Measurements from ENCODE around the gene CHCHD3.
"Not testable (repeated sequence)": the region's sequence is repeated elsewhere in the genome, so short reads cannot be mapped to it uniquely, and the experiment has no call there.

CHCHD3 gene

DNA sequence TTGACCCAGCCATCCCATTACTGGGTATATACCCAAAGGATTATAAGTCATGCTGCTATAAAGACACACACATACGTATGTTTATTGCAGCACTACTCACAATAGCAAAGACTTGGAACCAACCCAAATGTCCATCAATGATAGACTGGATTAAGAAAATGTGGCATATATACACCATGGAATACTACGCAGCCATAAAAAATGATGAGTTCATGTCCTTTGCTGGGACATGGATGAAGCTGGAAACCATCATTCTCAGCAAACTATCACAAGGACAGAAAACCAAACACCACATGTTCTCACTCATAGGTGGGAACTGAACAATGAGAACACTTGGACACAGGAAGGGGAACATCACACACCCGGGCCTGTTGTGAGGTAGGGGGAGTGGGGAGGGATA is 179.6 kb downstream of the CHCHD3 start:
- not testable (repeated sequence) for DNase-seq (ENCODE audit: low read depth)

DNA sequence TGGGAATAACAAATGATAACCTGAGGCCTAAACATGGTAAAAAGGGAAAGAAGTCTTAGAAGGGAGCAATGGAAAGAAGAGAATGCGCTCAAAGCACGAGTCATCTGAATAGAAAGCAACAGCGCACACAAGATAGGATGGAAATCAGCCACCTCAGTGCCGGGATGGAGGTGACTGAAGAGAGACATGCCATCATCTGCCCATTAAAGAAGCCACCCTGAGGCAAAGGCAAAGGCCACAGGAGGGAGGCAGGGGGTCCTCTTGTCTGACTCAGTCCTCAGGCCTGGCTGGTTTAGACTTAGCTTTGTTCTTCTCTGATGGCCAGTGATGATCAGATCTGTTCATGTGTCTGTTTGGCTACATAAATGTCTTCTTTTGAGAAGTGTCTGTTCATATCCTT is 180.6 kb downstream of the CHCHD3 start:
- no peak for DNase-seq (ENCODE audit: low read depth)

DNA sequence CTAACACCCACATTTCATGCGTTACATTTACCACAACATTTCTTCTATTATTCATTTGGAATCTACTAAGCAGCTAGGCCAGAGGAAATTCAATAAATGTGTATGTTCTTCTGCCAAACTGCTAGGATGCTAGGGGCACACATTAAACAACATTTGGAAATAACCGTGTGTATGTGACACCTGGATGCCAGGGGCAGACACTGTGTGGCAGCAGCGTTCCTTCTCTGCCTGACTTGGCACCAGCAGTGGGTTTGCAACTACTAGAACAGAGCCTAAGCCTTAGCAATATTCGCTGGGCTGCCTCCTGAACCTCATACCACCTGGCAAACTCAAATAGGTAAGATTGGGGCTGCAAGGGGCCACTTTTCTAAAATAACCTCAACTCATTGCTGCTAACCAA is 182.1 kb downstream of the CHCHD3 start:
- no peak for DNase-seq (ENCODE audit: low read depth)

DNA sequence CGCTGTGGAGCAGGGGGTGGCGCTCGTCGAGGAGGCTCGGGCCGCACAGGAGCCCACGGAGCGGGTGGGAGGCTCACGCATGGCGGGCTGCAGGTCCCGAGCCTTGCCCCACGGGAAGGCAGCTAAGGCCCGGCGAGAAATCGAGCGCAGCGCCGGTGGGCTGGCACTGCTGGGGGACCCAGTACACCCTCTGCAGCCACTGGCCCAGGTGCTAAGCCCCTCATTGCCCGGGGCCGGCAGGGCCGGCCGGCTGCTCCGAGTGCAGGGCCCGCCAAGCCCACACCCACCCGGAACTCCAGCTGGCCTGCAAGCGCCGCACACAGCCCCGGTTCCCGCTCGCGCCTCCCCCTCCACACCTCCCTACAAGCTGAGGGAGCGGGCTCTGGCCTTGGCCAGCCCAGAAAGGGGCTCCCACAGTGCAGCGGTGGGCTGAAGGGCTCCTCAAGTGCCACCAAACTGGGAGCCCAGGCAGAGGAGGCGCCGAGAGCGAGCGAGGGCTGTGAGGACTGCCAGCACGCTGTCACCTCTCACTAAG is 183.2 kb downstream of the CHCHD3 start:
- not testable (repeated sequence) for DNase-seq (ENCODE audit: low read depth)

DNA sequence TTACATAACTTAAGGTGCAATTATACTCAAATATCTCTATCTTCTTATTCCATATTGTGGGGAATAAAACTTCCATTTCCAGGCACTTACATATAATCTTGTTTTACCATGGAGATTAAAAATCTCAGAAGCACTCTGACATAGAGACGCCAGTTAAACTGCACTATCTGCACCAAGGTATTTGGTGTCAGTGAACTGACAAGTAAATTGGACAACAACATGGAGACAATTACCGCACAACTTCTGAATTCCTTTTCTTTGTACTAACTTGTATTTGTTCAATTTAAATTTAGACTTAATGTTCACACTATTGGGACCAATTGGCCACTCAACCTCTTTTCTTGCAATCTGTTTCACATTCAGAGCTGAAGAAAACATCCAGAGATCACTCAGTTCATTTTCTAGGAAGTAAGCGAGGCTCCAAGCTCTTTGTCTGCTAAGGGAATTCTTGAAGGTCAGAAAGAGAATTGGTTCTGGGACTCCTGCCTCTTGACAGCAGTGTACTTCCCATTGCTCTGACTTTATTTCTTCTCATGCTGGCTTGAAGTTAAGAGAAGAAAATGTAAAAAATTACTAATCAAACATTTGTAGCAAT is 184.7 kb downstream of the CHCHD3 start:
- DNase-seq (ENCODE audit: low read depth), result no peak

DNA sequence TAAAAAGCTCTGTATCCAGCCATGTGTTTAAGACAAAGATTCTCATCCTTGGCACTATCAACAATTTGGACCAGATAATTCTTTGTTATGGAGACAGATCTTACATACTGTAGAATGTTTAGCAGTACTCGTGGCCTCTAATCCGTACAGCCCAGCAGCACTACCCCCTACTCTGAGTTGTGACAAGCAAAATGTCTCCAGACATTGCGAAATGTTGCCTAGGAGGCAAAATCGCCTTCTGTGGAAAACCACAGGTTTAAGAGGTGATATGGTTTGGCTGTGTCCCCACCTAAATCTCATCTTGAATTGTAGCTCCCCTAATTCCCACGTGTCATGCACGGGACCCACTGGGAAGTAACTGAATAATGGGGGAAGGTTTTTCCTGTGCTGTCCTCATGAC is 186.7 kb downstream of the CHCHD3 start:
- DNase-seq (ENCODE audit: low read depth), result no peak

DNA sequence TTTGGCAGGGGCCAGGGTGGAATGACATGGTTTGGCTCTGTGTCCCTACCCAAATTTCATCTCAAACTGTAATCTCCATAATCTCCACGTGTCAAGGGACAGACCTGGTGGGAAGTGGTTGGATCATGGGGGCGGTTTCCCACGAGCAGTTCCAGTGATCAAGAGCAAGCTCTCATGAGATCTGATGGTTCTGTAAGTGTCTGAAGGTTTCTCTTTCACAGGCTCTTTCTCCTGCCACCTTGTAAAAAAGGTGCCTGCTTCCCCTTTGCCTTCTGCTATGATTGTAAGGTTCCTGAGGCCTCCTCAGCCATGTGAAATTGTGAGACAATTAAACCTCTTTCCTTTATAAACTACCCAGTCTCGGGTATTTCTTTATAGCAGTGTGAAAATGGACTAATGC is 188.3 kb downstream of the CHCHD3 start:
- DNase-seq (ENCODE audit: low read depth), result no peak

DNA sequence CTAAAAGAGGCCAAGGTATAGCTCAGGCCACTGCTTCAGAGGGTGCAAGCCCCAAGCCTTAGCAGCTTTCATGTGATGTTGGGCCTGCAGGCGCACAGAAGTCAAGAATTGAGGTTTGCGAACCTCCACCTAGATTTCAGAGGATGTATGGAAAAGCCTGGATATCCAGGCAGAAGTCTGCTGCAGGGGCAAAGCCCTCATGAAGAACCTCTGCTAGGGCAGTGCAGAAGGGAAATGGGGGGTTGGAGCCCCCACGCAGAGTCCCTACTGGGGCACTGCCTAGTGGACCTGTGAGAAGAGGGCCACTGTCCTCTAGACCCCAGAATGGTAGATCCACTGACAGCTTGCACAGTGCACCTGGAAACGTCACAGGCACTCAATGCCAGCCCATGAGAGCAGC is 189.1 kb downstream of the CHCHD3 start:
- DNase-seq (ENCODE audit: low read depth), result not testable (repeated sequence)

DNA sequence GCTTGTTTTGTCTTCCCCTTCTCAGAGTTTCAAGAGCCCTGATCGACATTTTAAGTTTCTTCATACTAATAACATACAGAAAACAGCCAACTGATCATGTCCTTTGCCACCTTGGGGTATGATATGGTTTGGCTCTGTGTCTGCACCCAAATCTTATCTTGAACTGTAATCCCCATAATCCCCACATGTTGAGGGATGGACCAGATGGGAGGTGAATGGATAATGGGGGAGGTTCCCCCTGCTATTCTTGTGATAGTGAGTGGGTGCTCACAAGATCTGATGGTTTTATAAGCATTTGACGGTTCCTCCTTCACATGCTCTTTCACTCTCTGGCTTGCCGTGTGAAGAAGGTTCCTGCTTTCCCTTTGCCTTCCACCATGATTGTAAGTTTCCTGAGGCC is 190.3 kb downstream of the CHCHD3 start:
- DNase-seq (ENCODE audit: low read depth), result no peak

DNA sequence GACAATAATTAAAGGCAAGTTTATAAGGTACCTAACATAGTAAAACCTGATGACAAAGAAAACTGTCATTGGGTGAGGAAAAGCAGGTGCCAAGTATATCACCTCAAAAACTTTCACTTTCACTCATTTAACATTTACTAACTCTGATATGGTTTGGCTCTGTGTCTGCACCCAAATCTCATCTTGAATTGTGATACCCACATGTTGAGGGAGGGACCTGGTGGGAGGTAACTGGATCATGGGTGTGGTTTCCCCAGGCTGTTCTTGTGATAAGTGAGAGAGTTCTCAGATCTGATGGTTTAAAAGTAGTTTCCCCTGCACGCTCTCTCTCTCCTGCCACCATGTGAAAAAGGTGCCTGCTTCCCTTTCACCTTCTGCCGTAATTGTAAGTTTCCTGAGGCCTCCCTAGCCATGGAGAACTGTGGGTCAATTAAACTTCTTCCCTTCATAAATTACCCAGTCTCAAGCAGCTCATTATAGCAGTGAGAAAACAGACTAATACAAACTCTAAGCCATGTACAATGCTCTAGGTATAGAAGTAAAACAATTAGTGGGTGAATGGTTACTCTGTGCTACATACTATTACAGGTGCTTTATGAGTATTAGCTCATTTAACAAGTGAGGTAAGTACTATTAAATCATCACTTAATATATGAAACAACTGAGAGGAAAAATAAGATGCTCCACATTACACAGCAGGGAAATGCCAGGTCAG is 199.0 kb downstream of the CHCHD3 start:
- no peak for DNase-seq (ENCODE audit: low read depth)

DNA sequence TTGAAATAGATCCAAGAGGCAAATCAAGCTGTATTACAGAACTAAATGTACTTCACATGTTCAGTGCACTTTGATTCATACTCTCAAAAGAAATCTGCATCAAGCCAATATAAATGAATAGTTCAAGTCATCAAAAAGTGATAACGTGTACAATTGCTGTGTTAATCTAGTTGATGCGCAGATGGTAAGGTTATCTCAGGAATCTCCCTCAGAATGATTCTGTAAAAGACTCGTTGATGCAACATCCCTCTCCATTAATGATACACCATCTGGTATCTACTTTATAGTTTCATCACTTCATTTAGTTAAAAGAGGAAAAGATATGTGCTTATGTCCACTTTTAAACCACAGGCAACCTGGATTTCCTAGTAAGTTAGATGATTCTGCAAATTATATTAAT is 200.6 kb downstream of the CHCHD3 start:
- no peak for DNase-seq (ENCODE audit: low read depth)

DNA sequence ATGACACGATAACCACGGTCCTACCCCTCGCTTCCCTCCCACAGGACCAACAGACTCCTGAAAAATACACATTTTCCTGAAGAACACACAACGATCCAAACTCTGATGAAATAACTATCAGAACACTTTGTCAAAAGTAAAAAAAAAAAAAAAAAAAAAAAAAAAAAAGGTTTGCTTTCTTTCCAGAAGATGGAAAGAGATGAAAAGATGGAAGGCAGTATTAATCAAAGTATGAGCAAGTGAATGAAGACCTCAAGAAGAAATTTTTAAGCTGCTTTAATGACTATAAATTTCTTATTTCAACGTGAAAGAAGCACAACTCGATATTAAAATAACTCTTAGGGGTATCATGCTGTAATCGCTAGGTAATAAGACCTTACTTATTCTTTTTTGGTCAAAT is 202.3 kb downstream of the CHCHD3 start:
- DNase-seq (ENCODE audit: low read depth), result no peak

DNA sequence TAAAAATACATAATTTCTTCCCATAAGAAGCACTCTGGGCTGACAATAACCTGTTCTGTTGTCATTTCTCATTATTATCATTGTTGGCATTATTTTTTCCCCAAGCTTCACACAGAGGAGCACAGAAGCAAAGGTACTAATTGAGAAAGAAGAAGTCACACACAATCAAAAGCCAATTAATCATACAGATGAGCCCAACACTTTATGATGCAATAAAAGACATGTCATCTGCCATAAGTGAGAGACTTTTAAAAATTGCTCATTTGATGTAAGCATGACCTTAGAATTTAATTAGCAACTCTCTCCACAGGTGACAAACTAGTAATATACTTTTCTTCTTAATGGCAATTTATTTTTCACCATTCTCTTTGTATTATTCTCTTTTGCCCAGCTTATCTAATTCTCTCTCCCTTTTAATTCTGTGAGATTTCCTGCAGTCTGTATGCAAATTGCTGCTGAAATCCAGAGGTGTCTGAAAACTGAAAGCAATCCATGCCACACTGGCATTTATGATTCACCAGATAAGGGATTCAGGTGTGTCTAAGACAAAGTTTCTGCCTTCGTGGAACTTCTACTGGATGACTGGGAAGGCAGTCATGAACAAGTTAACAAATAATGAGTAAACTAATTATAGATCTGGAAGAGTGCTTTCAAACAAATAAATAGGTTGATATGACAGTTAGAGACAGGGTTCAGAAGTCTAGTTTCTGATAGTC is 203.5 kb downstream of the CHCHD3 start:
- DNase-seq (ENCODE audit: low read depth), result no peak

DNA sequence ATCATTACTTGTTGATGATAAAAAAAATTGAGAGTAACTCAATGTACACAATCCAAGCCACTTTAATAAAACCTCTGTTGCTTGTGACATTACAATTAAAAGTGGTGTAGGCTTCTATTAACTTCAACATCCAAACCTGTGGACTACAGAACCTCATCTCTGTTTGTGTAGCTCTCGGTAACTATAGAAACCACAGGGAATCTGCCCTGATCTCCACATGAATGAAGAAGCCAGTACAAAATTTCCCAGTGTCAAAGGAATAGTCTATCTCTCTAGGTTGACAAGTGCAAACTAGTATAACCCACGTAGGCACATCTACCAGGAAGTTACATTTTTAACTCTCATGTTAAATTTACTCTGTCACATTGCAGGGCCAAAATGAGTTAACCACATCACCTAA is 204.3 kb downstream of the CHCHD3 start:
- DNase-seq (ENCODE audit: low read depth), result no peak

DNA sequence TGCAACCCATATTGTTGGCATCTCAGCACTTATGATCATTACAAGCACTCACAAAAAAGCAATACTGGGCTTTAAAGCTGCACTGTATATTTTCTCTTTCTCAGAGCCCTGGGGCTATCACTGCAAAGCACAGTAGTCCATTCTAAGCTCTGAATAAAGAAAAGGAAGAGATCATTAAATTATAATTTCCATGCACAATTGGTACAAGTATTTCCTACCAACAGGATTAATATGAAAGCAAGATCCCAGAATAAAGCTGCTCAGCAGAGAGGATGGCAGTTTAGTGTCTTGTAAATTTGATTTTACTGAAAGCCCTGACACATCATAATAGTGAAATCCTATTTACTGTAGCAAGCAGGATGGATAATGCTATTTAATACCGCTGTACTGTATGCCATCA is 205.3 kb downstream of the CHCHD3 start:
- DNase-seq (ENCODE audit: low read depth), result no peak

DNA sequence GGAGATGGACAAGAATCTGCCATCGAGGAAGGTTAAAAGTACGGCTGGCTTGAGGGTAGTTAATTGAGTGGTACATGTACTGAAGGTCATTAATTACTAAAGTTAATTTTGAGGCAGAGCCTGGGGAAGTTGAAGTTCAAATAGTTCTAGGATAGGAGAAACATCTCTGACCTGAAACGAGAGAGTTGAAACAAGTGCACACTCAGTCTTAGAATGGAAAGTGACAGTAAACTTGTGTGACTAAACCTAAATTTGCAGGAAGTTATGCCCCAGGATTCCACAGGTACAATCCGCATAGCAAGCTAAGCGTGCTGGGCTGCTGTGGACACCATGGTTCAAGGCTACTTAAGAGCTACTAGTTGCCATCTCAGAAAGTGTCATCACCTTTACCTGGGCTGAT is 209.9 kb downstream of the CHCHD3 start:
- DNase-seq (ENCODE audit: low read depth), result no peak

DNA sequence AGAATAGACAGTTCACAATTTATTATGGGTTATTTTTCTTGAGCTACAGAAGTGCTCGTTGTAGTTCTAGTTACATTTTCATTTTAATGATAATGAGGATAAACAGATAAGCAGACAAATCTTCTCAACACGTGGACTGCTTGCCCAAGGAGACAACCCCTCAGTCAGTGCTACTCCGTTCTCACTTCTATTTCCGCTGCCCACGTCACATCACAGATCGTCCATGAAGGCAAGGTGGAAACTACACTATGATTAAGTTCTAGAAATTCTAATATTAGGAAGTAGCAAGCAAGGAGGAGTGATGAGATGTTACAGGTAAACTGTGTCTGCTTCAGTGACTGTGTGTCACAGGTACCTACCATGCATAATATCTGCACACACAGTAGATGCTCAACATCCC is 210.5 kb downstream of the CHCHD3 start:
- no peak for DNase-seq (ENCODE audit: low read depth)

DNA sequence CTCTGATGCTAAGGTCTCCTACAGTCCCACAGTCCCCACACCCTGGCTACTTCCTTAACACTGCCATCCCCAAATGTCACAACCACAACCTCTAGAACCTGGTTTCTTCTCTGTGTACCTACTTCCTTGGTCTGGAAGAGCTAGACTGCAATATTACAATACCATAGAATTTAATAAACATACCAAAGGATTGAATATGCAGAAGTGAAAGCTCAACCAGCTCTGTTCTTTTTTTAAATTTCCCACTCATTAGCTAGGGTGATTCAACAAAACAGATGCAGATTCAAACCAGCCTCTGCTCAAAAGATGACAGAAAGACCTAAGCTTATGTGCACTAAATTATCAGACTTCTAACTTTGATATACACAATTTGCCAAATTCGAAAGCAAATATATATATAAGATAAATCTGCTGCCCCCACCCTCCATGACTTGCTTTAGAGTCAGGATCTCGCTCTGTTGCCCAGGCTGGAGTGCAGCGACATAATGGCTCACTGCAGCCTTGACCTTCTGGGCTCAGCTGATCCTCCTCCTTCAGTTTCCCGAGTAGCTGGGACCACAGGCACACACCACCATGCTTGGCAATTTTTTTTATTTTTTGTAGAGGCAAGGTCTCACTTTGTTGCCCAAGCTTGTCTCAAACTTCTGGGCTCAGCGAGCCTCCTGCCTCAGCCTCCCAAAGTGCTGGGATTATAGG is 212.6 kb downstream of the CHCHD3 start:
- DNase-seq (ENCODE audit: low read depth), result no peak

DNA sequence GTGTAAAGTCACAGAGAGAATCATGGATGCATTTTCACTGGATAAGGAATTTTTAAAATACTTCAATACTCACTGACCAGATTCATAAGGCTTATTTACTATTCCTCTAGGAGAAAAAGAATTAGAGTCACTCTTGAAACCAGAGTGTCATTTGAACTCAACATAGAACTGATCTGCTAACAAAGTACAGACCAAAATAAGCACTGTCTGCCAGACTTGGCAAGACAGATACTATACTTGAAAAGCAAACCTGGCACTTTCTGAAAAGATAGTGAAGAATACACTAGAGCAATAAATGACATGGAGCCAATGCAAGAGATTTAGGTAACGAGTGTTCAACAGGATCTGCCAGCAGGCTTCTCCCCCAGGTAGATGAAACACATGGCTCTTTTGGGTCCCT is 215.3 kb downstream of the CHCHD3 start:
- DNase-seq (ENCODE audit: low read depth), result no peak

DNA sequence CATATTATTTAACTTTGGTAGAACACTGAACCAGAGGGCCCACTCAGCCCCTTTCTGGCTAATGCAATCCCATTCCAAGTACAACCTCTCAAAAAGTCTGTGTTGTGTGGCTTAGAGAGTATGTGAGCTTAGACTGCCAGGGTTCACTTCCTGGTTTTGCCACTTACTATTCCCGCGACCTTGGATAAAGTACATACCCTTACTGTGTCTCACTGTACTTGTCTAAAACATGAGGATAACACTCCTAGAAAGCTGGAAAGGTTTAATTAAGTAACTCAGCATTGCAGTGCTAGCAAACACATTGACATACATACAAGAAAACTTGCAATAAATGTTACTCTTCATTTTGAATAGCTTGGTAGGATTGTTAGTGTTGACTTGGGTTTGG is 215.8 kb downstream of the CHCHD3 start:
- DNase-seq (ENCODE audit: low read depth), result no peak

DNA sequence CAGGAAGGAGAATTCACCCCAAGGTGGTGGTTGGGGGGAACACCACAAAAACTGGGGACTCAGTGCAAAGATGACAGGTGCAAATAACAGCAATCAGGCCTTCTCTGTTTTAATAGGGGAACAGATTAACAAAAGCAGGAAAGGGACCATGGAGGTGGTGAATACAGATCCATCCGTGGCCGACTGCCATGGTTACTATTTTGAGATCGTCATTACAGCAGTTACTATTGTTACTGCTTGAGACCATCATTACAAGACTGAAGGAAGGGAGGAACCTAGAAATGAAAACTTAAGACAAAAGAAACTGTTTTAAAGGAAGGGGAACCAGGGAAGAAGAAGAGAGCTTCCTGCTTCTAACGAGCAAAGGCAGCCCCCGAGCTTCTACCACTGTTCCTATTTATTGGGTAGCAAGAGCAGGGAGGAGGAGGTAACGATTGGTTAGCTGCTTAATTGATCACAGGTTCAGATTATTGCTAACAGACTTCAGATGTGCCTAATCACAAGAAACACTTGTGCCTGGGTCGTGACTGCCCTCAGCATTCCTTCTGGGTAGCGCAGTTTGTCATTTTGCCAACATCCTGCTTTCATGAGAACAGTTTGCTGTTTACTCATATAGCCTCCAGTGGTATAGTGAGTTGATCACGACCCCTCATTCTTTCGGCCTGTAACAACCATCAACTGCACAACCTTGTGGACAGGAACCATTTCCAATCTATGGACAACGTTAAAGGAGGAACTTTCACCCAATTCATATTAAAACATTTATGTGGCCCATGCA is 216.3 kb downstream of the CHCHD3 start:
- DNase-seq (ENCODE audit: low read depth), result no peak

Measured in activated T-cell treated with anti-CD3 and anti-CD28 coated beads for 1 hour (primary cell).